Skeletal muscle tissue (tissue), 4 donors: ENCODE data around the gene BORCS5. TPM values are rescaled to one million over a fixed set of nuclear protein-coding genes. Genes with fewer than 3 reads are reported as not detected.

ENCODE experiments used
- H3K27ac ChIP-seq: one replicate; pipeline ENCODE4 v1.7.0; 2013; ENCODE audit warnings: mild to moderate bottlenecking, low read depth, low read length, inconsistent platforms
- H3K27me3 ChIP-seq, 3 donors: one replicate each; pipeline ENCODE4 v1.7.0; 2013; ENCODE audit warnings: low read length in 3 of 3; ENCODE audit not compliant: control insufficient read depth in 3 of 3, insufficient read depth in 3 of 3
- H3K36me3 ChIP-seq, 3 donors: one replicate each; pipeline ENCODE4 v1.7.0; 2013; ENCODE audit warnings: low read length in 3 of 3; ENCODE audit not compliant: control insufficient read depth in 3 of 3, insufficient read depth in 3 of 3
- H3K4me1 ChIP-seq, 3 donors: one replicate each; pipeline ENCODE4 v1.7.0; 2013; ENCODE audit warnings: low read length in 3 of 3, mild to moderate bottlenecking in 3 of 3; ENCODE audit not compliant: control insufficient read depth in 3 of 3, insufficient read depth in 3 of 3
- H3K4me3 ChIP-seq, 3 donors: one replicate each; pipeline ENCODE4 v1.7.0; 2013; ENCODE audit warnings: low read length in 3 of 3
- H3K9ac ChIP-seq, 3 donors: one replicate each; pipeline ENCODE4 v1.7.0; 2013; ENCODE audit warnings: low read length in 3 of 3, mild to moderate bottlenecking in 3 of 3, moderate library complexity in 2 of 3, low read depth in 1 of 3
- H3K9me3 ChIP-seq, 3 donors: one replicate each; pipeline ENCODE4 v1.7.0; 2013; ENCODE audit warnings: low read length in 3 of 3; ENCODE audit not compliant: control insufficient read depth in 3 of 3
- total RNA-seq: library from RNA; depleted of rRNA; stranded (reverse); fragments of >200 nt; gene quantifications from one replicate; pipeline ENCODE4 v1.2.3, GENCODE V29; 2014
- donor health status: Osteomylitis.

Gene BORCS5
- total RNA-seq, 1 donor from 2014 or later, result 19.3 TPM

GRCh38 chr12:12353276-12353675 lies 3.6 kb upstream of the BORCS5 start:
- H3K27ac ChIP-seq, result no peak overlapping the region
- no peak overlapping the region for H3K4me3 ChIP-seq
- H3K27me3 ChIP-seq, result no peaks in the 10 kb centered on the region
- no peaks in the 10 kb centered on the region for H3K9me3 ChIP-seq
- H3K4me1 ChIP-seq, result peaks cover 8 to 22% (median 15%) of the 10 kb centered on the region in 3 donors
- no peaks in the 10 kb centered on the region for H3K36me3 ChIP-seq
- H3K9ac ChIP-seq, result no peak overlapping the region

DNA sequence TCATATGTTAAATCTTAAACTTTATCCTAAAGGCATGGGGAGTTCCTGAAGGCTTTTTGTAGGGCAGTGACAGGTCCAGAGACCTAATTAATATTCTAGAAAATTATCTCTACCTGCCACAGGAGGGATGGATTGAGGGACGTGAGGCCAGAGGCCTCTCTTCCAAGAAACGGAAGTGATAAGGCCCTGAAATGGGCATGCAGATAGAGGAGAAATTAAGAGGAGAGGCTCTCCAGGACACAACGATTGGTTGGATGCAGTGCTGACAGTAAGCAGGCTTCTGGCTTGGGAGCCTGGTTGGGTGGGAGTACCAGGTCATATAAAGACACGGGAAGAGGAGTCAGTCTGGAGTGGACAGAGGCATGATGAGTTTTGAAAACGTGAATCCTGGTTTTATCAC lies 3.1 kb upstream of the BORCS5 start:
- Histone ChIP-seq H3K36me3 (no peaks in the 10 kb centered on the region), H3K9me3 (no peaks in the 10 kb centered on the region), H3K27ac (no peak overlapping the region), H3K27me3 (no peaks in the 10 kb centered on the region), H3K9ac (no peak overlapping the region), H3K4me3 (no peak overlapping the region), H3K4me1 (peaks cover 12 to 25% (median 15%) of the 10 kb centered on the region in 3 donors)

DNA sequence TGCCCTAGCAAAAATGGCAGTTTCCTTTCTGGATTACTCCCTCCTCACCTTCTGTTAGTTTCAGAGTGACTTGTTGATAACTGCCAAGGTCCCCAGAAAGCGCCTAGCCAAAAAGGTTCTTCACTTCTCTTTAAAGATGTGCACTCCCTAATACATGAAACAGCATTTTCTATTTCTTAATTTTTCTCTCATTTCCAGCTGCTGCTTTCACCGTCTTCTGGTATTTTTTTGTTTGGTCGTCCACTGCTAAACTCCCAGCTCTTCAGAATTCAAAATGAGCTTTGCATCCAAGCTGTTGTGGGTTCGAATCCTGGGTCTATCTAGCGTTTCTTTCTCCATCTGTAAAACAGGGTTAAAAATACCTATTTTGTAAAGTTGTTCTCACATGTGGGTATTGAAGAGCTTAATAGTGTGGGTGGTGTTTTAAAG lies 397 bp upstream of the BORCS5 start:
- Histone ChIP-seq H3K9ac (peak overlapping the region; percentile 25 to 94 (median 93)), H3K27me3 (no peaks in the 10 kb centered on the region), H3K4me1 (peaks cover 9 to 23% (median 12%) of the 10 kb centered on the region in 3 donors), H3K4me3 (peak overlapping the region; percentile 85 to 97 (median 93)), H3K27ac (peak overlapping the region; percentile 96), H3K36me3 (no peaks in the 10 kb centered on the region), H3K9me3 (no peaks in the 10 kb centered on the region)

DNA sequence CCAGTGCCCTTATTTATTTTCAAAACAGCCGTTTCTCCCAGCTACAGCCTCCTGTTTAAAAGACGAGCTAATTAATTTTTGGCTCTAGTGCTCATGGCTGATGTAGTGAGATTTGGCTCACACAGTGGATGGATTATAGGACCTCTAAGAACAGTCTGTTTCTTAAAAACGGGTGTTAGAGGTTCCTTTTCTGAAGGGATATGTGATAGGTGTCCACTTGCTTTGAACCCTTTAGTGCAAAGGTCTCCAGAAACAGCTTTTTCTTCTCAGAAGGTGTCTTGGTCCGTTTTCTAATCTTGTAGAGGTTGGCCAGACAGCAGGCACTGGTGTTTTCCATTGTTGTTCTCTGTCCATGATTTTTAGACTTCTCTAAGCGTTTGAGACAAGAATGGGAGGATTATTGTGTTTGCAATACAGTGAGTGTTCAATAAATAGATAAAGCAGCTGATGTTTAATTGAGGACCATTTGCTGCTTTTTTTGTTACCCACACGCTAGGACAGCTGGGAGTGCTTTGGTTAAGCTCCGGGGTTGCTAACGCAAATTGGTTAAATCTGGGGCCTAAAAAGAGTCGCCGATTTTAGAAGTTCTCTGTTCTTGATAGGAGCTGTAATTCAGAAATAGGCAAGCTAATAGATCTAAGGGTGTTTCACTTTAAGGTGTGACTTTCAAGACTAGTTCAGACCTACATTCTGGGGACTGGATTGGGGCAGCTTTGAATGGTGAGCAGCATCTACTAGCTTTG lies 1.0 kb downstream of the BORCS5 start:
- Histone ChIP-seq H3K4me1 (peaks cover 9 to 23% (median 12%) of the 10 kb centered on the region in 3 donors), H3K9me3 (no peaks in the 10 kb centered on the region), H3K9ac (peak overlapping the region; percentile 93 to 96 (median 94))

GRCh38 chr12:12358528-12358927 lies 1.6 kb downstream of the BORCS5 start:
- H3K36me3 ChIP-seq, result no peaks in the 10 kb centered on the region
- peak overlapping the region in 1 of 3 donors; percentile 93 for H3K4me3 ChIP-seq
- peak overlapping the region; percentile 96 for H3K27ac ChIP-seq
- no peaks in the 10 kb centered on the region for H3K27me3 ChIP-seq
- H3K9me3 ChIP-seq, result no peaks in the 10 kb centered on the region
- H3K9ac ChIP-seq, result peak overlapping the region; percentile 93 to 96 (median 94)
- peaks cover 9 to 23% (median 12%) of the 10 kb centered on the region in 3 donors for H3K4me1 ChIP-seq

More for the DNA sequence above, 1.0 kb downstream of the BORCS5 start:
- Histone ChIP-seq H3K4me3 (peak overlapping the region; percentile 85 to 97 (median 93)), H3K27ac (peak overlapping the region; percentile 96), H3K27me3 (no peaks in the 10 kb centered on the region), H3K36me3 (no peaks in the 10 kb centered on the region)

- Histone ChIP-seq H3K9ac (no peak overlapping the region), H3K9me3 (no peaks in the 10 kb centered on the region), H3K4me1 (no peaks in the 10 kb centered on the region), H3K27me3 (no peaks in the 10 kb centered on the region), H3K4me3 (no peak overlapping the region), H3K27ac (no peak overlapping the region), H3K36me3 (peaks cover 0 to 7% (median 0%) of the 10 kb centered on the region in 3 donors)
These were observed 8.0 kb downstream of the BORCS5 start for GRCh38 chr12:12364787-12365445.

- Histone ChIP-seq H3K36me3 (peaks cover 0 to 7% (median 0%) of the 10 kb centered on the region in 3 donors), H3K9ac (no peak overlapping the region), H3K4me3 (no peak overlapping the region), H3K9me3 (no peaks in the 10 kb centered on the region), H3K4me1 (no peaks in the 10 kb centered on the region), H3K27me3 (no peaks in the 10 kb centered on the region), H3K27ac (no peak overlapping the region)
These were observed 8.5 kb downstream of the BORCS5 start for GRCh38 chr12:12365446-12365802.

DNA sequence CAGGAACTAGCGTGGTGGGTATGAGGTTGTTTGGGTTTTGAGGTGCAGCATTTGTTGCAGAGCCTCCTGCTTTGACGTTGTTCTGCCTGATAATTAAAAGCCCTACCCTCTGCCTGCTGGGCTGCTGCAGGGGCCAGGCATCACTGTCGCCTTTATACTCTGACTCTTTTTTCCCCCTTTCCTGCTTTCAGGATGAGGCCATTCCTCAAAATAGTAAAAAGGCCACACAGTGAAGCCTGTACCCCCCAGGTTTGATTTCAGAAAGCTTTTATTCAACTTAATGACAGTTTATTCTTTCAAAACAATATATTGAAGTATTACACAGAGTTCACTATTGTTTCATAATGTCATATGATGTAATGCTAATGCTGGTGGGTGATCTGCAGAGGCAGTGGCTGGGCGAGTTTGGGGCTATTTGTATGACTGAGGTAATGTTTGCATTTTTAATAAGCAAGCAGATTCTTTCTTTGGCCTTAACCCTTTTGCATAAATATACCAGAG lies 9.1 kb downstream of the BORCS5 start:
- Histone ChIP-seq H3K9ac (no peak overlapping the region), H3K27me3 (no peaks in the 10 kb centered on the region), H3K27ac (no peak overlapping the region), H3K36me3 (peaks cover 0 to 7% (median 0%) of the 10 kb centered on the region in 3 donors), H3K4me1 (no peaks in the 10 kb centered on the region), H3K9me3 (no peaks in the 10 kb centered on the region), H3K4me3 (no peak overlapping the region)

DNA sequence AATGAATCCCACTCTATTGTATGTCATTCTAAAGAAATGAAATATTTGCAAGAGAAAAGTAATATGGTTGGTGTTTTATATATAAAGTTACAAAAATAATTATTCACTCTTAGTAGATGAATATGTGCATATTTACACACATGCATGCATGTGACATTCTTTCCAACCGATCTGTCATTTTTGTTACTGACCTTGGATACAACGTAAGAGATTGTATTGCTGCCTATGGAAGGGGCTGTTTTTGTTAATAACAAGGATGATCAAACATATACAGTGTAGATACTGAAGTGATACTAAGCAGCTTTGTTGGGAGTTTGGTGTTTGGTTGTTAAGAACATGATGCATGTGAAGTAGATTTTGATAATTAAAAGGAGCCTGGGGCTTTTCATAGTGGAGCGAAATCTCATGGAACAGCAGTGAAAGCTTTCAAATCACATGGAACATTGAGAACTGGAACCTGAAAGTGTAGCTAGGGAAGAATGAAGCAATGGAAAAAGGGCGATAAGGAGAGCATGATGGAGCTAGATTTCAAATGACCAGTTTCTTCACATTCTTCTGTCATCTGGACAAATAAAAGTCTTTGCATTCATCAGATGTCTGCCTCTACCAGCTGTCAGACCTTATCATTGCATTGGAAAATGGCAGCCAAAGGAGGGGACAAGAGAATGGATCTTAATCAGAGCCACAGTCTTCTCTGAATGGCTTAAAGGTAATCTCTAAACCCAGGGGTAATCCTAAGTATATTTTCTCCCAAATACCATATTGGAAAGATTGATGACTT lies 10.0 kb downstream of the BORCS5 start:
- Histone ChIP-seq H3K36me3 (peaks cover 0 to 7% (median 3%) of the 10 kb centered on the region in 3 donors), H3K9ac (no peak overlapping the region), H3K27ac (no peak overlapping the region), H3K9me3 (no peaks in the 10 kb centered on the region), H3K4me1 (no peaks in the 10 kb centered on the region), H3K27me3 (no peaks in the 10 kb centered on the region), H3K4me3 (no peak overlapping the region)
